ENCODE measurements around the gene RMND1. TPM values are rescaled to one million over a fixed set of nuclear protein-coding genes. Genes with fewer than 3 reads are reported as not detected.

Gene RMND1
- total RNA-seq, 1 experiment from 2014 or later, result 19.3 TPM

DNA sequence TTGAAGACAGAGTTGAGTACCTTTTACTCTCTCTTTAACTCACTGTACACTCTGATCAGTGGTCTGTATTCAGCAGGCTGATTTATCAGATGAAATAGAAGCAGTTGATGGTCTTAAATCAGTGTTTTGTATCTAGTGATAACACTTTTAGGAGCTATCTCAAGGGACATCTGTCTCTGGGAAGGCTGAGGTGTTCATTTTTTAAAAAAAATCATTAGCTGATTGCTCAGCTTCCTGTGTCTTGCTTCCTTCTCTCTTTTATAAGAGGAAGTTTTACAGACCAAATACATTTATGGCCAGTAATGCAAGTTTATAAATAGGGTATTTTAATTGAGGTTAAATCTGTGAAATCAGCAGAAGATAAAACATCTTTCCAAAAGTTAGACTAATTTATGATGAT, 29.9 kb upstream of the RMND1 start:
- intact Hi-C loops (cut with micrococcal nuclease; ENCODE audit: unreplicated experiment), result no loop called here
- no peaks in the 10 kb centered on the region for H3K4me1 ChIP-seq (replicated peaks; ENCODE audit: insufficient read depth)
- no peak overlapping the region for H2AFZ ChIP-seq
- H3K9me2 ChIP-seq (ENCODE audit: insufficient read depth), result no peaks in the 10 kb centered on the region
- no peaks in the 10 kb centered on the region for H3K36me3 ChIP-seq (ENCODE audit: low read depth)
- ChIA-PET CTCF (no interaction called here), POLR2A (ENCODE audit: unreplicated experiment) (no interaction called here)
- no peak overlapping the region for H3K27ac ChIP-seq
- H3K9me3 ChIP-seq (ENCODE audit: insufficient read depth, low read depth), result no peaks in the 10 kb centered on the region
- H3K4me2 ChIP-seq, result no peak overlapping the region
- no peak overlapping the region for H3K4me3 ChIP-seq
- H3F3A ChIP-seq (ENCODE audit: insufficient read depth, low read depth), result no peaks in the 10 kb centered on the region
- H3K79me2 ChIP-seq (ENCODE audit: low read depth), result no peaks in the 10 kb centered on the region
- no TSS peak for BruUV-seq (replicated peaks)
- no peak for TF ChIP-seq EZH2 (IDR thresholded peaks at IDR 0.05; ENCODE audit: low read depth)
- TF ChIP-seq, protein P1, sequence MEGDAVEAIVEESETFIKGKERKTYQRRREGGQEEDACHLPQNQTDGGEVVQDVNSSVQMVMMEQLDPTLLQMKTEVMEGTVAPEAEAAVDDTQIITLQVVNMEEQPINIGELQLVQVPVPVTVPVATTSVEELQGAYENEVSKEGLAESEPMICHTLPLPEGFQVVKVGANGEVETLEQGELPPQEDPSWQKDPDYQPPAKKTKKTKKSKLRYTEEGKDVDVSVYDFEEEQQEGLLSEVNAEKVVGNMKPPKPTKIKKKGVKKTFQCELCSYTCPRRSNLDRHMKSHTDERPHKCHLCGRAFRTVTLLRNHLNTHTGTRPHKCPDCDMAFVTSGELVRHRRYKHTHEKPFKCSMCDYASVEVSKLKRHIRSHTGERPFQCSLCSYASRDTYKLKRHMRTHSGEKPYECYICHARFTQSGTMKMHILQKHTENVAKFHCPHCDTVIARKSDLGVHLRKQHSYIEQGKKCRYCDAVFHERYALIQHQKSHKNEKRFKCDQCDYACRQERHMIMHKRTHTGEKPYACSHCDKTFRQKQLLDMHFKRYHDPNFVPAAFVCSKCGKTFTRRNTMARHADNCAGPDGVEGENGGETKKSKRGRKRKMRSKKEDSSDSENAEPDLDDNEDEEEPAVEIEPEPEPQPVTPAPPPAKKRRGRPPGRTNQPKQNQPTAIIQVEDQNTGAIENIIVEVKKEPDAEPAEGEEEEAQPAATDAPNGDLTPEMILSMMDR (conservative IDR thresholded peaks at IDR 0.05), result no peak
- H4K20me1 ChIP-seq (ENCODE audit: insufficient read depth), result no peaks in the 10 kb centered on the region
- DNase-seq, result no peak
- no peaks in the 10 kb centered on the region for H3K27me3 ChIP-seq (ENCODE audit: insufficient read depth, low read depth)

DNA sequence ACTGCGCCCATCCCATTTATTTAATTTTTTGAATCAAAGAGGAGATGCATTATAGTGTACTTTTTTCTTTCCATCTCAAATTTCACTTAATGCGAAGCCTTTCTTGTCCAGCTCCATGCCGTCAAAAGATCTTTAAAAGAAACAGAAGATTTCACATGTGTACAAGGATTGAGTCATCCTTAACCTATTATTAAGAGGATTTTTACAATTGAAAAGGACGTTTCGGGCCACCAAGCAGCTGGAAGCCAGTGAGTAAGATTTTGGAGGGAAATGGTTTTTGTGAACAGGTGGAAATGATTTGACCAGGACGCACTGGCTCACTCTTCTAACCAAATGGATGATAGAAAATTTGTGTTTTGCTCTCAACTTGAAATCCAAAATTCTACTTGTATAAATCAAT, 26.7 kb upstream of the RMND1 start:
- TF ChIP-seq, protein P1 (conservative IDR thresholded peaks at IDR 0.05), result no peak
- TF ChIP-seq EZH2 (IDR thresholded peaks at IDR 0.05; ENCODE audit: low read depth), result no peak
- Histone ChIP-seq H2AFZ (no peak overlapping the region), H3K4me1 (replicated peaks; ENCODE audit: insufficient read depth) (no peaks in the 10 kb centered on the region), H3K27me3 (ENCODE audit: insufficient read depth, low read depth) (no peaks in the 10 kb centered on the region), H3K4me2 (no peak overlapping the region), H3K27ac (no peak overlapping the region), H3K79me2 (ENCODE audit: low read depth) (no peaks in the 10 kb centered on the region), H3K4me3 (no peak overlapping the region), H3K9me3 (ENCODE audit: insufficient read depth, low read depth) (no peaks in the 10 kb centered on the region), H4K20me1 (ENCODE audit: insufficient read depth) (no peaks in the 10 kb centered on the region), H3K36me3 (ENCODE audit: low read depth) (no peaks in the 10 kb centered on the region), H3F3A (ENCODE audit: insufficient read depth, low read depth) (no peaks in the 10 kb centered on the region), H3K9me2 (ENCODE audit: insufficient read depth) (no peaks in the 10 kb centered on the region)
- POLR2A ChIA-PET (ENCODE audit: unreplicated experiment), result no interaction called here
- no peak for DNase-seq
- no TSS peak for BruUV-seq (replicated peaks)
- CTCF ChIA-PET, result no interaction called here
- intact Hi-C loops (cut with micrococcal nuclease; ENCODE audit: unreplicated experiment), result no loop called here

DNA sequence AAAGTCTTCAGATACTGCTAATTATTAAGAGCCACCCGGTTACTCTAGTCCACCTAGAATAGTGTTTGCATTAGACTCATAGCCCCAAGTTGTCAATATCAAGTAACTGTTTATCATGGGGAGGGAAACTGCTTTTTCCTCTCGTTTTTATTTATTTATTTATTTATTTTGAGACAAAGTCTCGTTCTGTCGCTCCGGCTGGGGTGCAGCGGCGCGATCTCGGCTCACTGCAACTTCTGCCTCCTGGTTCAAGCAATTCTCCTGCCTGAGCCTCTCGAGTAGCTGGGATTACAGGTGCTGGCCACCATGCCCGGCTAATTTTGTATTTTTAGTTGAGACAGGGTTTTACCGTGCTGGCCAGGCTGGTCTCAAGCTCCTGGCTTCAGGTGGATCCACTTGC, 25.8 kb upstream of the RMND1 start:
- Histone ChIP-seq H3K36me3 (ENCODE audit: low read depth) (no peaks in the 10 kb centered on the region), H3K27me3 (ENCODE audit: insufficient read depth, low read depth) (no peaks in the 10 kb centered on the region), H2AFZ (no peak overlapping the region), H3F3A (ENCODE audit: insufficient read depth, low read depth) (no peaks in the 10 kb centered on the region), H4K20me1 (ENCODE audit: insufficient read depth) (no peaks in the 10 kb centered on the region), H3K27ac (no peak overlapping the region), H3K79me2 (ENCODE audit: low read depth) (no peaks in the 10 kb centered on the region), H3K9me3 (ENCODE audit: insufficient read depth, low read depth) (no peaks in the 10 kb centered on the region), H3K4me3 (no peak overlapping the region), H3K4me1 (replicated peaks; ENCODE audit: insufficient read depth) (no peaks in the 10 kb centered on the region), H3K4me2 (no peak overlapping the region), H3K9me2 (ENCODE audit: insufficient read depth) (no peaks in the 10 kb centered on the region)
- no peak for DNase-seq
- POLR2A ChIA-PET (ENCODE audit: unreplicated experiment), result no interaction called here
- TF ChIP-seq, protein P1 (conservative IDR thresholded peaks at IDR 0.05), result no peak
- no peak for TF ChIP-seq EZH2 (IDR thresholded peaks at IDR 0.05; ENCODE audit: low read depth)
- CTCF ChIA-PET, result no interaction called here
- no TSS peak for BruUV-seq (replicated peaks)
- intact Hi-C loops (cut with micrococcal nuclease; ENCODE audit: unreplicated experiment), result no loop called here

Measured in PC-9 (cell line).